Neural progenitor cell (in vitro differentiated cells): ENCODE data around the gene CCDC6. TPM values are rescaled to one million over a fixed set of nuclear protein-coding genes. Genes with fewer than 3 reads are reported as not detected.
A peak's percentile ranks its signal among the peaks of the same experiment; 100 is the strongest.
"Not testable (repeated sequence)": the region's sequence is repeated elsewhere in the genome, so short reads cannot be mapped to it uniquely, and the experiment has no call there.

Source experiments
- DNase-seq: peaks from one replicate; pipeline ENCODE4 v3.0.0-alpha.2; 2016; ENCODE audit warnings: low spot score
- H2AFZ ChIP-seq: fragments of 200-600 bp; sonication (generic); replicated peaks from 2 replicates; pipeline ENCODE4 v1.6.1; 2016; ENCODE audit warnings: antibody characterized with exemption
- H3F3A ChIP-seq: fragments of 200-600 bp; sonication (generic); 2 replicates; pipeline ENCODE4 v1.6.1; 2016; ENCODE audit warnings: antibody characterized with exemption, low read depth
- H3K27ac ChIP-seq: fragments of 200-600 bp; sonication (generic); 2 replicates; pipeline ENCODE4 v1.5.1; 2016; ENCODE audit warnings: mild to moderate bottlenecking
- H3K27me3 ChIP-seq: fragments of 200-600 bp; sonication (generic); 2 replicates; pipeline ENCODE4 v1.6.1; 2016; ENCODE audit warnings: mild to moderate bottlenecking, moderate library complexity
- H3K36me3 ChIP-seq: fragments of 200-600 bp; sonication (generic); 2 replicates; pipeline ENCODE4 v1.5.1; 2016
- H3K4me1 ChIP-seq: fragments of 200-600 bp; sonication (generic); 2 replicates; pipeline ENCODE4 v1.6.1; 2016; ENCODE audit warnings: mixed run types
- H3K4me2 ChIP-seq: fragments of 200-600 bp; sonication (generic); 2 replicates; pipeline ENCODE4 v1.6.1; 2016
- H3K4me3 ChIP-seq: fragments of 200-600 bp; sonication (generic); 2 replicates; pipeline ENCODE4 v1.5.1; 2016
- H3K79me2 ChIP-seq: fragments of 200-600 bp; sonication (generic); 2 replicates; pipeline ENCODE4 v1.6.1; 2016; ENCODE audit warnings: low read depth
- H3K9ac ChIP-seq: fragments of 200-600 bp; sonication (generic); 2 replicates; pipeline ENCODE4 v1.6.1; 2016
- H3K9me3 ChIP-seq: fragments of 200-600 bp; sonication (generic); 2 replicates; pipeline ENCODE4 v1.5.1; 2016; ENCODE audit warnings: low read depth
- H4K20me1 ChIP-seq: fragments of 200-600 bp; sonication (generic); 2 replicates; pipeline ENCODE4 v1.6.1; 2016; ENCODE audit warnings: low read depth
- H3K27ac Mint-ChIP-seq: 3 replicates; pipeline ENCODE4 v1.8.0; 2021; ENCODE audit warnings: mixed read lengths
- H3K27me3 Mint-ChIP-seq: 2 replicates; pipeline ENCODE4 v1.8.0; 2022; ENCODE audit warnings: low read depth, mild to moderate bottlenecking, inconsistent platforms, moderate library complexity, mixed read lengths; ENCODE audit not compliant: insufficient read depth
- H3K36me3 Mint-ChIP-seq: 3 replicates; pipeline ENCODE4 v1.8.0; 2021; ENCODE audit warnings: mixed read lengths
- H3K4me1 Mint-ChIP-seq: 3 replicates; pipeline ENCODE4 v1.8.0; 2021; ENCODE audit warnings: mixed read lengths
- H3K4me3 Mint-ChIP-seq: 3 replicates; pipeline ENCODE4 v1.8.0; 2021; ENCODE audit warnings: mild to moderate bottlenecking, moderate library complexity, mixed read lengths
- H3K9me3 Mint-ChIP-seq: 3 replicates; pipeline ENCODE4 v1.8.0; 2020; ENCODE audit warnings: mixed read lengths
- EZH2 ChIP-seq: fragments of 200-600 bp; sonication (generic); IDR thresholded peaks from 2 replicates; pipeline ENCODE4 v1.6.1; 2017; ENCODE audit warnings: antibody characterized with exemption, mild to moderate bottlenecking, moderate library complexity
- EZH2phosphoT487 ChIP-seq: fragments of 200-600 bp; sonication (generic); IDR thresholded peaks from 2 replicates; pipeline ENCODE4 v1.6.1; 2017; ENCODE audit warnings: antibody characterized with exemption
- total RNA-seq: library from RNA; depleted of rRNA; stranded (reverse); fragments of >200 nt; gene quantifications from 2 replicates; pipeline ENCODE4 v1.2.3, GENCODE V29; 2015; ENCODE audit warnings: low replicate concordance
- TF ChIP-seq, protein P1 (sequence below): fragments of 200-600 bp; sonication (generic); IDR thresholded peaks from 2 replicates; pipeline ENCODE4 v1.5.1; 2017; ENCODE audit warnings: antibody characterized with exemption, mild to moderate bottlenecking

CCDC6 gene
- total RNA-seq, 1 donor from 2014 or later, result 29.4 TPM

DNA sequence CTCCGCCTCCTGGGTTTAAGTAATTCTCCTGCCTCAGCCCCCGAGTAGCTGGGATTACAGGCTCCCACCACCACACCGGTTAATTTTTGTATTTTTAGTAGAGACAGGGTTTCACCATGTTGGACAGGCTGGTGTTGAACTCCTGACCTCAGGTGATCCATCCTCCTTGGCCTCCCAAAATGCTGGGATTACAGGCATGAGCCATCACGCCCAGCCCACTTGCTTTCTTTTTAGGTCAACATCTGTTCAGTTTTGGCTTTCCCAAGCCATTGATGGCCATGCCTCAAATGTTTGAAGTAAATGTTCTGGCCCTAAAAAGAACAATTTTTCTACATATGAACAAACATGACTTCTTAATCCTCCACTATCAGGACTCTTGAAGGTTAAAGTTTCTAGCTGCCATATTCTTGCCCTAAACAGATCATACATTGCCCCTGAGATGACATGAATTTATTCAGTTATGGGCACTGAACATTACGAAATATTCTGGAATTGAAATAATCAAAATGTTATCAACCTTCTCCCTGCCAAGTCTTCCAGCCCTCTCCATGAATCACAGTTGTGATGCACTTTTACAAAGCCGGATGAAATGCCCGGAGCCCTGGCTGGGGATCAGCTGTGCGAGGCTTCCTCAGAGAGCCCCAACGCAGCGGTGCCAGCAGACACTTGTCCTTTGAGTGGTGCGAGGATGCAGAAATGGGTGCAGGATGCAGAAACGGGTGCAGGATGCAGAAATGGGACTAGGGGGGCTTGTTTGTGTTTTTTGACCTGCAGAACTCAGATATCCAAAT is 156.0 kb downstream of the CCDC6 start:
- no peak for DNase-seq
- Histone ChIP-seq H3K4me2 (no peak overlapping the region), H3K4me1 (no peaks in the 10 kb centered on the region), H3K36me3 (no peaks in the 10 kb centered on the region), H3K27ac (no peak overlapping the region), H3K9me3 (no peaks in the 10 kb centered on the region), H2AFZ (no peak overlapping the region), H3K9ac (no peak overlapping the region), H3K27me3 (no peaks in the 10 kb centered on the region), H3K79me2 (no peaks in the 10 kb centered on the region), H4K20me1 (no peaks in the 10 kb centered on the region), H3K4me3 (no peak overlapping the region), H3F3A (no peaks in the 10 kb centered on the region)
- Mint-ChIP-seq H3K36me3 (no peaks in the 10 kb centered on the region), H3K9me3 (no peaks in the 10 kb centered on the region), H3K4me1 (peaks cover 9% of the 10 kb centered on the region), H3K27ac (no peak overlapping the region), H3K4me3 (no peak overlapping the region), H3K27me3 (peaks cover 5% of the 10 kb centered on the region)
- TF ChIP-seq EZH2 (no peak), EZH2phosphoT487 (no peak)
- TF ChIP-seq, protein P1, sequence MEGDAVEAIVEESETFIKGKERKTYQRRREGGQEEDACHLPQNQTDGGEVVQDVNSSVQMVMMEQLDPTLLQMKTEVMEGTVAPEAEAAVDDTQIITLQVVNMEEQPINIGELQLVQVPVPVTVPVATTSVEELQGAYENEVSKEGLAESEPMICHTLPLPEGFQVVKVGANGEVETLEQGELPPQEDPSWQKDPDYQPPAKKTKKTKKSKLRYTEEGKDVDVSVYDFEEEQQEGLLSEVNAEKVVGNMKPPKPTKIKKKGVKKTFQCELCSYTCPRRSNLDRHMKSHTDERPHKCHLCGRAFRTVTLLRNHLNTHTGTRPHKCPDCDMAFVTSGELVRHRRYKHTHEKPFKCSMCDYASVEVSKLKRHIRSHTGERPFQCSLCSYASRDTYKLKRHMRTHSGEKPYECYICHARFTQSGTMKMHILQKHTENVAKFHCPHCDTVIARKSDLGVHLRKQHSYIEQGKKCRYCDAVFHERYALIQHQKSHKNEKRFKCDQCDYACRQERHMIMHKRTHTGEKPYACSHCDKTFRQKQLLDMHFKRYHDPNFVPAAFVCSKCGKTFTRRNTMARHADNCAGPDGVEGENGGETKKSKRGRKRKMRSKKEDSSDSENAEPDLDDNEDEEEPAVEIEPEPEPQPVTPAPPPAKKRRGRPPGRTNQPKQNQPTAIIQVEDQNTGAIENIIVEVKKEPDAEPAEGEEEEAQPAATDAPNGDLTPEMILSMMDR, result no peak

DNA sequence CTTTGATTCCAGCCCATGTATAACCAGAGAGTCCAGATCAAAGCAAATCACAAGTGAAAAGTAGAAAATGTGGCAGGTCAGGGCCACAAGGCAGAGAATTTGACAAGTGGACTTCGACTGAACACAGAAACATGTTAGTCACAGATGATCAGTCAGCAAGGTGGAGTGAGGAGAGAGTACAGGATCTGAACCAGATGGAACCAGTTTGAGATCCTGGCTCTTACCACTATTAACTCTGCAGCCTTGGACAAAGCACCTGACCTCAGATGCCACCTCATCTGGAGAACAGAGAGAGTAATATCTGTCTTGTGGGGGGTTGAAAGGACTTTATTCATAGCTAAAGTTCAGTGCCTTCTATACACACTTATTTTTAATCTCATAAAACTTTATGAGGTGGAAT is 157.5 kb downstream of the CCDC6 start:
- no peak for TF ChIP-seq EZH2phosphoT487
- TF ChIP-seq, protein P1, result no peak
- no peak for TF ChIP-seq EZH2
- H3K4me1 Mint-ChIP-seq, result peaks cover 9% of the 10 kb centered on the region

DNA sequence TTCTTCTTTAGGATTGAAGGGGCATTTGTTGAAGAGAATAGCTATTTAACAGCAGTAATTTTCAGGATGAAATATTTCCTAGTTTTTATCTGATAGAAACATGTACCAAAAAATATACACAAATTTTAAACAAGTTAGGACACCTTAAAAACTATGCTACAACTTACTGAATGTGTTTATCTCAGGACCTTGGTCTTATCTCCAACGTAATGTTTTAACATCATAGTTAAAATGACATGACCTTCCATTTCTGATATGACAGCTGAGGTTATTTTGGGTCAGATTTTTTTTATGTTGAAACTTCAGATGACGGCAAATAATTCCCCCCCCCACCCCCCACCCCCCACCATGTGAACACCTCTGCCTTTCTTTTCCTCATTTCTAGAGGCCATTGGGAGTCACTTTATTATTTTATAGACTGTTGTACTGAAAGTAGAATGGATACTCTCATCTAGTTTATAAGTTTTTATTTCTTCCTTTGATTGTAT is 161.1 kb downstream of the CCDC6 start:
- Histone ChIP-seq H3K4me1 (no peaks in the 10 kb centered on the region), H3K27ac (no peak overlapping the region), H2AFZ (no peak overlapping the region), H3K4me2 (no peak overlapping the region), H3K27me3 (no peaks in the 10 kb centered on the region), H3K4me3 (no peak overlapping the region), H4K20me1 (no peaks in the 10 kb centered on the region), H3K9ac (no peak overlapping the region), H3F3A (no peaks in the 10 kb centered on the region), H3K9me3 (no peaks in the 10 kb centered on the region), H3K79me2 (no peaks in the 10 kb centered on the region), H3K36me3 (no peaks in the 10 kb centered on the region)
- H3K4me1 Mint-ChIP-seq, result peaks cover 4% of the 10 kb centered on the region
- H3K27me3 Mint-ChIP-seq, result peaks cover 2% of the 10 kb centered on the region
- H3K9me3 Mint-ChIP-seq, result peaks cover 3% of the 10 kb centered on the region
- H3K4me3 Mint-ChIP-seq, result no peak overlapping the region
- no peaks in the 10 kb centered on the region for H3K36me3 Mint-ChIP-seq
- TF ChIP-seq EZH2phosphoT487, result no peak
- no peak overlapping the region for H3K27ac Mint-ChIP-seq
- DNase-seq, result no peak

More for the DNA sequence above, 157.5 kb downstream of the CCDC6 start:
- Histone ChIP-seq H3F3A (no peaks in the 10 kb centered on the region), H3K79me2 (no peaks in the 10 kb centered on the region), H3K4me1 (no peaks in the 10 kb centered on the region), H3K9me3 (no peaks in the 10 kb centered on the region), H3K36me3 (no peaks in the 10 kb centered on the region), H3K27me3 (no peaks in the 10 kb centered on the region), H3K9ac (no peak overlapping the region), H3K27ac (no peak overlapping the region), H3K4me2 (no peak overlapping the region), H3K4me3 (no peak overlapping the region), H2AFZ (peak overlapping the region; percentile 65), H4K20me1 (no peaks in the 10 kb centered on the region)
- H3K27me3 Mint-ChIP-seq, result peaks cover 2% of the 10 kb centered on the region
- H3K36me3 Mint-ChIP-seq, result no peaks in the 10 kb centered on the region
- no peak overlapping the region for H3K27ac Mint-ChIP-seq
- peaks cover 3% of the 10 kb centered on the region for H3K9me3 Mint-ChIP-seq
- DNase-seq, result no peak
- no peak overlapping the region for H3K4me3 Mint-ChIP-seq

DNA sequence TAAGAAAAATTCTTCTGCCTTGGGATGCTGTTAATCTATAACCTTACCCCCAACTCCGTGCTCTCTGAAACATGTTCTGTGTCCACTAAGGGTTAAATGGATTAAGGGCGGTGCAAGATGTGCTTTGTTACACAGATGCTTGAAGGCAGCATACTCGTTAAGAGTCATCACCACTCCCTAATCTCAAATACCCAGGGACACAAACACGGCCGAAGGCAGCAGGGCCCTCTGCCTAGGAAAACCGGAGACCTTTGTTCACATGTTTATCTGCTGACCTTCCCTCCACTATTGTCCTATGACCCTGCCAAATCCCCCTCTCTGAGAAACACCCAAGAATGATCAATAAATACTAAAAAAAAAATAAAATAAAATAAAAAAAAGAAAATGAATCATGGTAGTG is 161.6 kb downstream of the CCDC6 start:
- H3K9me3 Mint-ChIP-seq, H3F3A ChIP-seq, H2AFZ ChIP-seq, H3K4me1 ChIP-seq, H3K79me2 ChIP-seq, H3K4me3 Mint-ChIP-seq, H3K9me3 ChIP-seq, H3K27ac Mint-ChIP-seq, H3K27me3 Mint-ChIP-seq, H3K4me1 Mint-ChIP-seq, H3K27me3 ChIP-seq, H3K9ac ChIP-seq, H3K36me3 Mint-ChIP-seq, H3K4me3 ChIP-seq, H3K36me3 ChIP-seq, H3K4me2 ChIP-seq, H4K20me1 ChIP-seq, DNase-seq, H3K27ac ChIP-seq: not testable (repeated sequence)

DNA sequence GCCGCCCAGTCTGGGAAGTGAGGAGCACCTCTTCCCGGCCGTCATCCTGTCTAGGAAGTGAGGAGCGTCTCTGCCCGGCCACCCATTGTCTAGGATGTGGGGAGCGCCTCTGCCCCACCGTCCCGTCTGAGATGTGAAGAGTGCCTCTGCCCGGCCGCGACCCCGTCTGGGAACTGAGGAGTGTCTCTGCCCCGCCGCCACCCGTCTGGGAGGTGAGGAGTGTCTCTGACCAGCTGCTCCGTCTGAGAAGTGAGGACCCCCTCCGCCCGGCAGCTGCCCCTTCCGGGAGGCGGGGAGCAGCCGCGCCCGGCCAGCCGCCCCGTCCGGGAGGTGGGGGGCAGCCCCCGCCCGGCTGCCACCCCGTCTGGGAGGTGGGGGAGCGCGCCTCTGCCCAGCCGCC is 162.2 kb downstream of the CCDC6 start:
- H2AFZ ChIP-seq, H3K36me3 Mint-ChIP-seq, H3K79me2 ChIP-seq, H3K9me3 ChIP-seq, H3K4me1 ChIP-seq, H3K4me3 Mint-ChIP-seq, H3K27ac ChIP-seq, H3K9me3 Mint-ChIP-seq, H3F3A ChIP-seq, H3K36me3 ChIP-seq, H4K20me1 ChIP-seq, H3K9ac ChIP-seq, H3K4me1 Mint-ChIP-seq, H3K27me3 Mint-ChIP-seq, DNase-seq, H3K4me3 ChIP-seq, H3K27ac Mint-ChIP-seq, H3K4me2 ChIP-seq, H3K27me3 ChIP-seq: not testable (repeated sequence)
